Frontal cortex (tissue), 4 donors: ENCODE data around the gene GLP1R. TPM values are rescaled to one million over a fixed set of nuclear protein-coding genes. Genes with fewer than 3 reads are reported as not detected.
A peak's percentile ranks its signal among the peaks of the same experiment; 100 is the strongest.
"Not testable (repeated sequence)": the region's sequence is repeated elsewhere in the genome, so short reads cannot be mapped to it uniquely, and the experiment has no call there.

Experiments
- DNase-seq, 2 donors: peaks; one replicate each; pipeline ENCODE4 v3.0.0; 2012; ENCODE audit warnings: low spot score in 2 of 2
- FAIRE-seq: peaks from 2 replicates; lab custom pipeline; 2012; peaks lifted over from hg19 to GRCh38; lab: Jason Lieb, UNC
- total RNA-seq: library from RNA; depleted of rRNA; stranded (reverse); fragments of >200 nt; gene quantifications from one replicate; pipeline ENCODE4 v1.2.3, GENCODE V29; 2014
- donor health status: control.
- donor health status: control.
- donor health status: control.

Gene GLP1R
- total RNA-seq, 1 donor from 2014 or later = 0.41 TPM

DNA sequence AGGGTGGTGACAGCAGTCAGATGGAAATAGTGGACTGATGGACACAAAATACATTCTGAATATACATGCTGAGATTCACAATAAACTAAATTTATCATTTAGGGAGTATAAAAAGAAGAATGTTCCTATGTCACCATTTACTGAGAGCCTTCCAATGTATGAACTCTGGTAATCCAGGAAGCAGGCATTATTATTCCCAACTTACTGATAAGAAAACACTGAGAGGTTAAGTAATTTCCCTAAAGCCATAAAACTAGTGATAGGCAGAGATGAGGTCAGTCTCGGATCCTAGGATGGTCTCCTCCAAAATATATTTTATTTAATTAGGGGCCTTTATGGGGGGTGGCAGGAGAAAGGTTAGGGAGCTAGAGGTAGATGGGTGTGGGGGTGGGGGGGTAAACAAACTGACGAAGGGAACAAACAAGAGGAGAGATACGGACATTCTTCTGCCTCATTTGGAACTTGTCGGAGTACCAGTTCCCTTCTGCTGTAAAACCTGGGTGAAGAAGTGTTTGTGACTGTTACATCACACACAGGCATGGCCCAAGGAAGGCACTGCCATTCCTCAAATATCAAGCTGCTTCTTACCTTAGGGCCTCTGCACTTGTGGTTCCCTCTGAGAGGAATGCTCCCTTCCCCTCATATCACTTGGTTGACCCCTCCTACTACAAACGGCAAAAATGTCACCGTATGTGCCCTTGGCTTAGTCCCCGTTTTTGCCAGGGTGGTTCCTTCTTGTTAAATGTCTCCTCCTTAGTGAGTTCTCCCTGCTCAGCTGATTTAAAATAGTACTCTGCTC is 59.7 kb downstream of the GLP1R start:
- FAIRE-seq (no peak), DNase-seq (no peak)

DNA sequence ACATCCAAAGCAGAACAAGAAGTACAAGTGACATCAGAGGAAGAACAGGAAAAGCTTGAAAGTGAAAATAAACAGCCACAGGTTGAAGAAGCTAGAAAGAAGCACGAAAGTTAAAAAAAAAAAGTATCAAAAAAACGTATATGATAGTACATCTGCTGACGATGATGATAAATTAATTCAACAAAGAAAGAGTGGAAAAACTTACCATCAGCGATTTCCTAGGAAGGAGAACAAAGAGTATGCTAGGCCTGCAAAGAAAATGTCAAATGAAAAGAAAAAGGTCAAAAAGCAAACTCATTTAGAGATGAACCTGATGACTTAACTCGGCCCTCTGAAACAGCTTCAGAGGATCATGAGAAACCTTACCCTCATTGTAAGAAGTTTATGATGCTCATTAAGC is 62.7 kb downstream of the GLP1R start:
- no peak for FAIRE-seq
- DNase-seq = no peak

- FAIRE-seq (no peak), DNase-seq (no peak)
Observed at GRCh38 chr6:39113788-39114187, 65.2 kb downstream of the GLP1R start.

GRCh38 chr6:39114388-39114703 is 65.8 kb downstream of the GLP1R start:
- DNase-seq (peak in 1 of 2 donors; percentile 6), FAIRE-seq (no peak)

- FAIRE-seq = no peak
Observed at GRCh38 chr6:39114704-39115599, 66.4 kb downstream of the GLP1R start, which contains the start of gene SAYSD1. TSS of gene SAYSD1 (minus strand) at chr6:39115186. CDS start at chr6:39115089, 97 bp downstream.

GRCh38 chr6:39118921-39119320 is 70.3 kb downstream of the GLP1R start:
- DNase-seq (no peak), FAIRE-seq (no peak)

More at GRCh38 chr6:39114704-39115599, 66.4 kb downstream of the GLP1R start, which contains the start of gene SAYSD1:
- peak; percentile 74 to 82 for DNase-seq

DNA sequence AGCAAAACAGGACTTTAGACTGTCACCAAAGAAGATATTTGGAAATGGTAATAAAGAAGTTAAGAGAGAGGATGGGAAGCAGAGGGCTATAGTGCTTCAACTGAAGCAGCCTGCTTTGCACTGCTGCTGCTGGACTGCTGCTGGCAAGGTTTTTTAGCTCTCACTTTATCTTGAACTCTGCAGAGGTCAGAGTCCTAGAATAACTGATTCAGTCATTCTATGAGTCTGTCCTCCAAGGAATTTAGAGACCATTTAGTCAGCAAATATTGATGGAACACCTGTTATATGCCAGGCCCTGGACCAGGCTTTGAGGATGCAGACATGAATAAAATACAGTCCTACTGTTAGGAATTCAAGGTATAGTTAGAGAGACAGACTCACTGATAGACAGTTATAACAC is 75.5 kb downstream of the GLP1R start:
- DNase-seq (no peak), FAIRE-seq (no peak)

DNA sequence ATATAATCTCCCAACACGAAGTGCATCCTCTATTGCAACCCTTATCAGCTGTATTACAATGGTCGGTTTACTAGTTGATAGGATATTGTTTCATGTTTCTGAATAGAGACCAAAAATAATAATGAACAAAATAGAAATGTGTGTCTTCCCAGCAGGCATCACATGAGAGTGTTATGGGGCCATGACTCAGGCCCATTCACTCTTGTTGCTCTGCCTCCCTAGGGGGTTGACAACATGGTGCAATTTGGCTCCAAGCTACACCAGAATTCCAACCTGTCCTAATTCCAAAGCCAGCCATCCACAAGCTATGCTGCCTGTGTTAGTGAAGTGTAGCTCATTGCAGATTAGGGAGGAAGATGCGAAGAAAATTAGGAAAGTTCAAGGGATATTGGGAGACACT is 79.5 kb downstream of the GLP1R start:
- no peak for DNase-seq
- no peak for FAIRE-seq

DNA sequence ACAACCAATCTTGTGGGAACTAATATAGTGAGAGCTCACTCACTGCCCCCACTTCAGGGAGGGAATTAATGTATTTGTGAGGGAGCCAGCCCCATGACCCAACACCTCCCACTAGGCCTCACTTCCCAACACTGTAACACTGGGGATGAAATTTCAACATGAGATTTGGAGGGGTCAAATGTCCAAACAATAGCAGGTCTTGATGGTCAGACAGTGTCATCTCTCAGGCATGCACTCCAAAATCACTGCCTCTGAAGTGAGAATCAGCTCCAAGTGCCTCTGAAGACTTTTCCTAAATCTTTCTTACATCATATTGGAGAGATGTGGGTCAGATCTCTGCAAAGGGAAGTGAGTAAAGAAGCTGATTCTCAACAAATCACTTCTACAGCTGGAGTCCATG is 80.3 kb downstream of the GLP1R start:
- FAIRE-seq = no peak
- no peak for DNase-seq

DNA sequence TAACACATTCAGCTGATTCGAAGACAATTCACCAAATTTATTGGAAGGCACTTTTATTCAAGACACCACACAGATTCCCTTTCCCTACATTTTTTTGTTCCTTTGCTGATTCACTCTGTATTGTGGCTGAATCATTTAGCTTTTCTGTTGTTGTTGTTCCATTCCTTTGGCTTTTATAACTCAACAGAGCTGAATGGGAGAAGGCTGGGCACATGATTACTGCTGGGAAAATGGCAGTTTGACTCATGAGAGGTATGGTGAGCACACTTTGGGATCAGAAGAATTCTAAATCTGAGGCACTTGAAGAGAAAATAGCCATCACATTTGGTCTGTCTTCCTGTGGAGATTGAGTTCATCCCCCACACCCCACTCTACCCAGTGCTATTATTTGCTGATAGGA is 82.1 kb downstream of the GLP1R start:
- DNase-seq = no peak
- FAIRE-seq = no peak

DNA sequence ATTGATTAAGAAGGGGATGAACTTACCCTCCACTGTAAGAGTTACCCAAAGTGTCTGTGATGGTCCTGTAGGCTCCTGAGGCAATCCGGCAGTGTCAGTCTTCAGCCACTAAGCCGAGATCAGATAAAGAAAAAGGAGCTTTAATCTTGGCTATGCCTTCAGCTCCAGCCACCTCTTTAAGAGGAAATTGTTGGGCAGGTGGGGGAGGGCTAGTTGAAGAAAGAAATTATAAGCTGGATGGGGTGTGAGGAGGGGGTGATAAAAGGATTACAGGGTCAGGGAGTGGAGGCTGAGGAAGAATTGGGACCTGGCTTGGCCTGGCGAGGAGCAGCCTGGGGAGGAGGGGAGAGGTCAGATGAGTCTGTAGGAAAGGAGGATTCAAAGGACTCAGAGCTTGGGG is 86.2 kb downstream of the GLP1R start:
- not testable (repeated sequence) for FAIRE-seq, DNase-seq

DNA sequence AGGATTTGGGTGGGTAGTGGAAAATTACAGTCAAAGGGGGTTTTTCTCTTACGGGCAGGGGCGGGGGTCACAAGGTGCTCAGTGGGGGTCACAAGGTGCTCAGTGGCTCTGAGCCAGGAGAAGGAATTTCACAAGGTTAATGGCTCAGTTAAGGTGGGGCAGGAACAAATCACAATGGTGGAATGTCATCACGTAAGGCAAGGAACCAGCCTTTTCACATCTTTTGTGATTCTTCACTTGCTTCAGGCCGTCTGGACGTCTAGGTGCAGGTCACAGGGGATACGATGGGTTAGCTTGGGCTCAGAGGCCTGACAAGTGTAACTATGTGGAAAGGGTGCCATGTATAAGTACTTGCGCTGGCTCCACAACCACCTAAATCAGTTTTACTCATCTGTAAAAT is 87.6 kb downstream of the GLP1R start:
- DNase-seq, FAIRE-seq: not testable (repeated sequence)

DNA sequence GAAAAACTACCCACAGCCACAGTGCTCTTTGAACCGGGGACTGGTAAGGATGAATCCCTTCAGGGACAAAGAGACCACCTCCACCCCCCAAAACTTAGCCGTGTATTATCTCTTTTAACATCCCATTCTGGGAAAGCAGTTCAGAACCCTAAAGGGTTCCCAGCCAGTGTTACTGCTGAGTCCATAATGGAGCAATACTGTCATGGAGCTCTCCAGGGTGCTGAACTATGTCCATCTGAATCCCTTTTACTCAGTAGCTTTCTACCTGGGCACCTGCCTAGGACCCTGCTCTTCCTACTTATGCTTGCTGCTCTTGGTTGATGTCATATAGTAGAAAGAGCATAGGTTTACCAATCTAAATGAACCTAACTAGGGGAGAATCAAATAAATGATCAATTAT is 88.7 kb downstream of the GLP1R start:
- FAIRE-seq = no peak
- no peak for DNase-seq

Other genes with a start within 250 kb of the GLP1R start
- gene SAYSD1, start 66.4 kb downstream of the GLP1R start, total RNA-seq = 22.0 TPM
- under 0.01 TPM for gene KCNK5, start 180.7 kb downstream of the GLP1R start, total RNA-seq